OCI-LY3 (cell line): ENCODE results near the gene WIZ.

Source experiments
- CTCF ChIP-seq: fragments of 200-600, 300-600 bp; sonication (generic); IDR thresholded peaks from 2 replicates; pipeline ENCODE4 v1.5.1; 2014; ENCODE audit warnings: antibody characterized with exemption, low read length, low read depth
- EZH2phosphoT487 ChIP-seq: fragments of 200-600 bp; shearing (Covaris generic); IDR thresholded peaks from 2 replicates; pipeline ENCODE4 v1.6.1; 2018; ENCODE audit warnings: antibody characterized with exemption, mixed run types, low read depth

DNA sequence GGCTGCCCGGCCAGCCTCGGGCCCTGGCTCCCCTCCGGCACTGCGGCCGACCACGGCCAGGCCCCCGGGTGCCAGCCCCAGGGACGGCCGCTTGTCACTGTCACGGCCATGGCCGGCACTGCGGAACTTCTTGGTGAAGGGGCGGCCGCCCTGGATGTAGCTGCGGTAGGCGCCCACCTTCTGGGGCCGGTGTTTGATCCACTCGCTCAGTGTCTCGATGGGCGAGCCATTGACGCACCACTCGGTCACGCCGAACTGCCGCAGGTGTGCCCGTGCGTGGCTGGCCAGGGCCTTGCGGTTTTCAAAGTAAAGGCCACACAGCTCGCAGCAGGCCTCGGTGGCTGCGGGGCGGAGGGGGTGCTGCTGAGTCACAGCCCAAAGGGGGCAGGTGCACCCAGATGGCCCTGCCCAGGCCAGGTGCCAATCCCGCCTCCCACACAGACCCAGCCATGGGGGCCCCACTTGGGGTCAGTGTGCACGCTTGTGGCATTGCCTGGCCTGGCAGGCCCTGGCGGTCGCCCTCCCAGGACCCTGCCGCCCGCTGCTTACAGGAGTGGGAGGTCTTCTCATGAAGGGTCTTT lies 25.0 kb downstream of the WIZ start:
- TF ChIP-seq CTCF (no peak), EZH2phosphoT487 (no peak)
